Measurements from ENCODE around the gene COL23A1. TPM values are rescaled to one million over a fixed set of nuclear protein-coding genes. Genes with fewer than 3 reads are reported as not detected.

Gene COL23A1
- total RNA-seq, 2 donors from 2014 or later = 1.5 to 2.5 TPM

GRCh38 chr5:178540526-178540925 is 49.7 kb downstream of the COL23A1 start:
- no peak for TF ChIP-seq CTCF (IDR thresholded peaks at IDR 0.05)
- no peak for ATAC-seq (ENCODE audit: insufficient number of reproducible peaks, low FRiP score, low read depth)
- Histone ChIP-seq H3K4me1 (ENCODE audit: control insufficient read depth in 1 of 2, low read depth in 2 of 2) (peaks cover 0 to 6% of the 10 kb centered on the region in 2 donors), H3K36me3 (no peaks in the 10 kb centered on the region), H3K4me3 (no peak overlapping the region), H3K27me3 (replicated peaks; ENCODE audit: insufficient read depth) (no peaks in the 10 kb centered on the region), H3K27ac (no peak overlapping the region), H3K9me3 (no peaks in the 10 kb centered on the region)
- DNase-seq (ENCODE audit: low spot score) = no peak

- H3K4me3 ChIP-seq = no peak overlapping the region
- ATAC-seq (ENCODE audit: insufficient number of reproducible peaks, low FRiP score, low read depth) (no peak), DNase-seq (ENCODE audit: low spot score) (no peak)
- H3K36me3 ChIP-seq = no peaks in the 10 kb centered on the region
- TF ChIP-seq CTCF (IDR thresholded peaks at IDR 0.05) = no peak
- H3K27ac ChIP-seq = no peak overlapping the region
- H3K4me1 ChIP-seq (ENCODE audit: control insufficient read depth in 1 of 2, low read depth in 2 of 2) = peaks cover 0 to 6% of the 10 kb centered on the region in 2 donors
- H3K9me3 ChIP-seq = no peaks in the 10 kb centered on the region
- H3K27me3 ChIP-seq (replicated peaks; ENCODE audit: insufficient read depth) = no peaks in the 10 kb centered on the region
These were observed 51.4 kb downstream of the COL23A1 start for GRCh38 chr5:178538741-178539229.

GRCh38 chr5:178537467-178538371 is 52.5 kb downstream of the COL23A1 start:
- Histone ChIP-seq H3K4me1 (ENCODE audit: control insufficient read depth in 1 of 2, low read depth in 2 of 2) (peaks cover 0 to 6% of the 10 kb centered on the region in 2 donors), H3K9me3 (no peaks in the 10 kb centered on the region), H3K27me3 (replicated peaks; ENCODE audit: insufficient read depth) (no peaks in the 10 kb centered on the region), H3K36me3 (no peaks in the 10 kb centered on the region), H3K27ac (no peak overlapping the region), H3K4me3 (no peak overlapping the region)
- TF ChIP-seq CTCF (IDR thresholded peaks at IDR 0.05) = no peak
- ATAC-seq (ENCODE audit: insufficient number of reproducible peaks, low FRiP score, low read depth) (no peak), DNase-seq (ENCODE audit: low spot score) (no peak)

- Histone ChIP-seq H3K36me3 (no peaks in the 10 kb centered on the region), H3K4me3 (no peak overlapping the region), H3K27ac (no peak overlapping the region), H3K27me3 (replicated peaks; ENCODE audit: insufficient read depth) (no peaks in the 10 kb centered on the region), H3K4me1 (ENCODE audit: control insufficient read depth in 1 of 2, low read depth in 2 of 2) (no peaks in the 10 kb centered on the region), H3K9me3 (no peaks in the 10 kb centered on the region)
- no peak for TF ChIP-seq CTCF (IDR thresholded peaks at IDR 0.05)
- ATAC-seq (ENCODE audit: insufficient number of reproducible peaks, low FRiP score, low read depth) (no peak), DNase-seq (ENCODE audit: low spot score) (no peak)
These were observed 53.4 kb downstream of the COL23A1 start for GRCh38 chr5:178536541-178537466.

Data from thoracic aorta (tissue), 2 donors.